GM12865 (cell line): Measurements from ENCODE around the gene SBNO2.
A peak's percentile ranks its signal among the peaks of the same experiment; 100 is the strongest.

Experiments
- DNase-seq: peaks from one replicate; pipeline ENCODE4 v3.0.0; 2010; ENCODE audit warnings: low read depth
- H3K4me3 ChIP-seq: 2 replicates; pipeline ENCODE4 v1.5.1; 2011; ENCODE audit warnings: mild to moderate bottlenecking, low read depth, low read length, control low read depth
- TF ChIP-seq, protein P1 (sequence below): IDR thresholded peaks from 2 replicates; pipeline ENCODE4 v1.5.1; 2011; ENCODE audit warnings: low read length, control low read depth, low read depth, inconsistent platforms; ENCODE audit not compliant: insufficient read depth; ENCODE audit errors: missing control alignments

SBNO2 gene

DNA sequence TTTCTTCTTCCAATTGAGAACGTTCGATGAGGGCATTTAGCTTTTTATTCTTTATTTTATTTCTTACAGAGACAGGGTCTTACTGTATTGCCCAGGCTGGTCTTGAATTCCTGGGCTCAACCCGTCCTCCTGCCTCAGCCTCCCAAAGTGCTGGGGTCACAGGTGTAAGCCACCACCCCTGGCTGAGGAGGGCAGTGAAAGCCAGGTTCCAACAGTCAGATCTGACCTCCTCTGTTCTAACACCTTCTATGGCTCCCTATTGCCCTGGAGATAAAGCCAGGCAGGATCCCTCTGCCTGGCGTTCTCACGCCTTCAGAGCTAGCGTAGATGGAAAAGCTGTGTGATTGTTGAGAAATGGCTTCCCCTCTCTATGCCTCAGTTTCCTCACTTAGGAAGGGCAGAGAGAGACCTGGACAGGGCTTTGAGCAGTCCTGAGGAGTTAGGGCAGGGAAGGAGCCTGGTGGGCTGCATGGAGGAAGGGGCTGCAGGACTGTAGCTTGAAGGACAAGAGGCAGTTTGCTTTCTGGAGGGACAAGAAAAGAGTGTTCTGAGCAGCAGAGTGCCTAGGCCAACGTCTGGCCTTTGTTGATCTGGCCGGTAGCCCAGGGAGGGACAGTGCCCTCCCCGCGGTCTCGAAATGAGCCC, 101.6 kb downstream of the SBNO2 start:
- DNase-seq = no peak
- no peak overlapping the region for H3K4me3 ChIP-seq
- TF ChIP-seq, protein P1, sequence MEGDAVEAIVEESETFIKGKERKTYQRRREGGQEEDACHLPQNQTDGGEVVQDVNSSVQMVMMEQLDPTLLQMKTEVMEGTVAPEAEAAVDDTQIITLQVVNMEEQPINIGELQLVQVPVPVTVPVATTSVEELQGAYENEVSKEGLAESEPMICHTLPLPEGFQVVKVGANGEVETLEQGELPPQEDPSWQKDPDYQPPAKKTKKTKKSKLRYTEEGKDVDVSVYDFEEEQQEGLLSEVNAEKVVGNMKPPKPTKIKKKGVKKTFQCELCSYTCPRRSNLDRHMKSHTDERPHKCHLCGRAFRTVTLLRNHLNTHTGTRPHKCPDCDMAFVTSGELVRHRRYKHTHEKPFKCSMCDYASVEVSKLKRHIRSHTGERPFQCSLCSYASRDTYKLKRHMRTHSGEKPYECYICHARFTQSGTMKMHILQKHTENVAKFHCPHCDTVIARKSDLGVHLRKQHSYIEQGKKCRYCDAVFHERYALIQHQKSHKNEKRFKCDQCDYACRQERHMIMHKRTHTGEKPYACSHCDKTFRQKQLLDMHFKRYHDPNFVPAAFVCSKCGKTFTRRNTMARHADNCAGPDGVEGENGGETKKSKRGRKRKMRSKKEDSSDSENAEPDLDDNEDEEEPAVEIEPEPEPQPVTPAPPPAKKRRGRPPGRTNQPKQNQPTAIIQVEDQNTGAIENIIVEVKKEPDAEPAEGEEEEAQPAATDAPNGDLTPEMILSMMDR = no peak

DNA sequence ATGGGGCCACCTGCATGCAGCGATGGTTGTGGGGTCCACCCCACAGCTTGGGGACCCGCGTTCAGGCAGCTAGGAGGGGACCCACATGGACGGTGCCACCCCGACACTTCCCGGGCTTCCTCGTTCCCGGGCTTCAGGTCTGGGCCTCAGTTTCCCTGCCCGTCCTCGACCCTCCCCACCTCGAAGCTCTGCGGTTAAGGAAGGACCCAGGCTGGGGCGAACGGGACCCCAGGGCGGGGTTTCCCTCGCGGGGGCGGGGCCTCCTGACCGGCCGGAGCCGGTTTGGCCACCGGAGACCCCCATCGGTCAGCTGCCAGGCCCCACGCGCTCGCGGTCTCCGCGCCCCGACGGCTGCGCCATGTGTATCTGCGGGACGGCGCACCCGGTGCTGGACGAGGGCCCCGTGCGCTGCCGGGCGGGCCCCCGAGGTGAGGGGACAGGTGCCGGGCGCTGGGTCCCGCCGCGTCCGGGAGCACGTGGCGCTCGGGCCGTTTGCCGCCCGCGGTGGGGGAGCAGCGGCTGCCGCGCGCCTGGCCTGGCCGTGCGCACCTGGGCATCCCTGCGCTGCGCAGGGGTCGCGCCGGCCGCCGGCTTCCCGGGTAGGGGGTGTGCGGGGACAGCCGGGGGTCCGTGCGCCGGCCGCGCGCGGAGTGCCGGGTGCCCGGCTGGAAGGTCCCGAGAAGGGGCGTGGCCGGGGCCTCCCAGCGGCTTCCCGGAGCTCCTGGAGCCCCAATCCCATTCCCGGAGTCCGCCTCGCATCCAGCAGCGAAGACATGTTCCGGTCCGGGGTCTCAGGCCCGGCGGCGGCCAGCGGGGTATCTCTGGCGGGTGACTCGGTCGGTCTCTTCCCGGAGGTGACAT, 102.9 kb downstream of the SBNO2 start:
- TF ChIP-seq, protein P1 = no peak
- DNase-seq = no peak
- no peak overlapping the region for H3K4me3 ChIP-seq

DNA sequence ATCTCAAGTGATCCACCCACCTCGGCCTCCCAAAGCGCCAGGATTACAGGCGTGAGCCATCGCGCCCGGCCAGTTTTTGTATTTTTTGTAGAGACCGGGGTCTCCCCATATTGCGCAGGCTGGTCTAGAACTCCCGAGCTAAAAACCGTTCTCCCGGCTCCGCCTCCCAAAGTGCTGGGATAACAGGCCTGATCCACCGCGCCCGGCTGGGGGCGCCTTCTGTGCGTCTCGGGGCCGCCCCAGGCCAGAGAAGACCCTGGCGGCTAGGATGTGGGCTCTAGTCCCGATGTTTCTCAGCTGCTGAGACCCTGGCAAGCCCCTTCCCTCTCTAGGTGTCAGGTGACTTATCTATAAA, 103.5 kb downstream of the SBNO2 start:
- DNase-seq = no peak
- H3K4me3 ChIP-seq = no peak overlapping the region
- TF ChIP-seq, protein P1 = no peak

DNA sequence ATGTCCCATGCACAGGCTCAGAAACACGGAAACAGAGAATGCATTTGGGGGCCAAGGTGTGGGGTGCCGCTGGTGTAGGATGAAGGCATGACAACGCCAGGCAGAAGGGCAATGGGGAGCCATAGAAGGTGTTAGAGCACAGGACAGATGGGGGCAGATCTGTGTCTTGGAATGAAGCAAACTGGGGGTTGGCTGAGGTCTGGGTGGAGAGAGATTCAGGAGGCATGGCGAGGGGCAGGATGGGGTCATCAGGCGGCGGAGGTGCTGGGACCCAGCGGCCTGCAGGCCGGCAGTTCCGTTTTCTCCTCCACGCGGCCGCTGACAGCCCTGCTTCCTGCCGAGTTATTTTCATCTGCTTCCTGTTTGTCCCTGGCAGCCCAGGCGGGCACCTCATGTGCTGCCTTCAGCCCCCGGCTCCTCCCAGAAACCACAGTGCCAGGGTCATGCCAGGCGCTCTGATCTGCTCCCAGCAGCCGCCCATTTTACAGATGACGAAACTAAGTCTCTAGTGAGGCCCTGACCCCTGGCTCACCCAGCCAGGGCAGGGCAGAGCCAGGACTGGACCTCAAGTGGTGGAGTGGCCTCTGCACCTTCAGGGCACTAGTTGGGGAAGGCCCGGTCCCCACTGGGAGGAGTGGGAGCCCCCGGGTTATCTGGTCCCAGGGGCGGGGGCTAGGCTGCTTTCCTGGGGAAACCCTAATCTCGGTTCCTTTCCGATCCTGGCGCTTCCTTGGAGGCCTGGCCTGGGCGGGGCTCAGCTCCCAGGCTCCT, 104.9 kb downstream of the SBNO2 start:
- H3K4me3 ChIP-seq = peak overlapping the region; percentile 61
- peak; percentile 83 for DNase-seq
- TF ChIP-seq, protein P1 = no peak

DNA sequence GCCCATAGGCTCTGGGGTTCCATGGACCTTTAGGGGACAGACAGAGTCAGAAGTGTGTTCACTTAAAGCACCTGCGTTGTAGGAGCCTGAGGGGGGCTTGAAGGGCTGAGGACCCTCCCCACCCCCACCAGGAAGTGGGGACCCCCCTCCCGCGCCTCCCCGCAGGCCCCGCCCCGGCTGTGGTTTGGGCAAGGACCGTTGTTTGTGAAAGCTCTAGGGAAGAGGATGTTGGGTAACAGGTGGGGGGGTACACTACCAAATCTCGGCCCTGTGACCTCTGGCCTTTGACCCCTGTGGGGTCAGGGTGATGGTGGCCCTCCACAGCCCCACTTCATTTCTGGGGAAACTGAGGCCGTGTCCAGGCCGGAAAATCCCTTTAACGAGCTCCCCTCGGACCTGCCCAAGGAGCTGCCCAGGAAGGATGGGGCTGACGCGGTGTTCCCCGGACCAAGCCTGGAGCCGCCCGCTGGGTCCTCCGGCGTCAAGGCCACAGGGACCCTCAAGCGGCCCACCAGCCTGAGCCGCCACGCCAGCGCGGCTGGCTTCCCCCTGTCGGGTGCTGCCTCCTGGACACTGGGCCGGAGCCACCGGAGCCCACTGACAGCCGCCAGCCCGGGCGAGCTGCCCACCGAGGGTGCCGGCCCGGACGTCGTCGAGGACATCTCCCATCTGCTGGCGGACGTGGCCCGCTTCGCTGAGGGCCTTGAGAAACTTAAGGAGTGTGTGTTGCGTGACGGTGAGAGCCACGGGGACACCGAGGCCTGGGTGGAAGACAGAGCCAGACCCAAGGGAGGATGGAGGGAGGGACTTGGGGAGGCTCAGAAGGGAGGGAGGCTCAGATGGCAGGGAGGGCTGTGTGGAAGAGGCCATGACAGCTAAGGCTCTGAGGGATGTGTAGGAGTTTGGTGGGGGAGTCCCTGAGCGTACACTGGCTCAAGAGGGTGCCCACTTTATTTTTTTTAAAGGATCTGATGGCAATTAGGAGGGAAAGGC, 105.8 kb downstream of the SBNO2 start:
- peak overlapping the region; percentile 61 for H3K4me3 ChIP-seq
- DNase-seq = peak; percentile 75
- TF ChIP-seq, protein P1 = no peak
